ENCODE measurements around the gene NFIX. TPM values are rescaled to one million over a fixed set of nuclear protein-coding genes. Genes with fewer than 3 reads are reported as not detected.

Gene NFIX
- total and polyA plus RNA-seq, 2 donors from 2014 or later, result 4.3 to 65.0 TPM

GRCh38 chr19:13117176-13117771 is 122.0 kb downstream of the NFIX start:
- DNase-seq (no peak), FAIRE-seq (no peak)
- intact Hi-C loops (cut with DNase I), result no loop called here
- Histone ChIP-seq H3K4me1 (ENCODE audit: control insufficient read depth in 2 of 3, insufficient read depth in 2 of 3, low read depth in 1 of 3, low read length in 3 of 3) (peaks cover 2 to 34% (median 14%) of the 10 kb centered on the region in 3 donors), H3K4me3 (ENCODE audit: low read length in 3 of 3) (peak overlapping the region; percentile 91 to 98 (median 93)), H3K9ac (ENCODE audit: low read length in 3 of 3) (peak overlapping the region in 2 of 3 donors; percentile 71 to 84), H3K36me3 (ENCODE audit: control insufficient read depth in 2 of 3, insufficient read depth in 3 of 3, low read length in 3 of 3) (peaks cover 0 to 2% (median 0%) of the 10 kb centered on the region in 3 donors), H3K9me3 (ENCODE audit: control insufficient read depth in 2 of 3, insufficient read depth in 1 of 3, low read length in 3 of 3) (no peaks in the 10 kb centered on the region), H3K27me3 (ENCODE audit: control insufficient read depth, insufficient read depth, low read length) (no peaks in the 10 kb centered on the region), H3K27ac (ENCODE audit: low read depth in 2 of 2, low read length in 2 of 2) (peak overlapping the region; percentile 3 to 39)
- no peak for TF ChIP-seq CTCF (IDR thresholded peaks at IDR 0.05; ENCODE audit: borderline replicate concordance, extremely low read depth, insufficient read depth)

DNA sequence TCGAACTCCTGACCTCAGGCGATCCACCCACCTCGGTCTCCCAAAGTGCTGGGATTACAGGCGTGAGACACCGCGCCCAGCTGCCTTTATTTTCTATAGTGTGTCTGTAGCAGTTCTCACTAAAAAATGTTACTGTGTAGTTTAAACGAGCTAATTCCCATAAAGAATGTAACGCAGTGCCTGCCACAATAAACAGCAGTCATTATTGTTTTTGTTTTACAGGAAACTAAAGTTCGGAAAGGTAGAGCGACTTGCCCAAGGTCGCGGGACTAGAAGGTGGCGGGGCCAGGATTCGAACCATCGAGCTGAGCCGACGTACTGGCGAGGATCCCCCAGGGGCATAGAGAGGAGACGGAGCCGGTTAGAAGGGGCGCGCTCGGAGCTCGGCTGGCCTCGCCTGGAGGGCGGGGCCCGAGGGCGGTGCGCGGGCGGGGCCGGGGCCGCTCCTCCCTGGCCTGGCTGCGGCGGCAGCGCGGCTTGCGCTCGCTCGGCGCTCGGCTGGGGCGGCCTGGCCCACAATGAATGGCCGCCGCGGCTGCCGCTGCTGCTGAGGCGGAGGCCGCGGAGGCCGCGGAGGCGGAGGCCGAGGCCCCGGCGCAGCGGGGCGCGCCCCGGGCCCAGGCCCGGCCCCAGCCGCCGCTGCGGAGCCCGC is 122.6 kb downstream of the NFIX start, which contains the start of gene NACC1:
NACC1 (plus strand) TSS at position 493 of the 652 bp plus-strand sequence. CDS start 16,944 bp downstream, outside the sequence.
- intact Hi-C loops (cut with DNase I), result no loop called here
- Histone ChIP-seq H3K9me3 (ENCODE audit: control insufficient read depth in 2 of 3, insufficient read depth in 1 of 3, low read length in 3 of 3) (no peaks in the 10 kb centered on the region), H3K4me1 (ENCODE audit: control insufficient read depth in 2 of 3, insufficient read depth in 2 of 3, low read depth in 1 of 3, low read length in 3 of 3) (peaks cover 2 to 34% (median 14%) of the 10 kb centered on the region in 3 donors), H3K4me3 (ENCODE audit: low read length in 3 of 3) (peak within 1 kb of the TSS; percentile 60 to 98 (median 91)), H3K27me3 (ENCODE audit: control insufficient read depth, insufficient read depth, low read length) (no peaks in the 10 kb centered on the region), H3K9ac (ENCODE audit: low read length in 3 of 3) (peak within 1 kb of the TSS; percentile 22 to 84 (median 27)), H3K36me3 (ENCODE audit: control insufficient read depth in 2 of 3, insufficient read depth in 3 of 3, low read length in 3 of 3) (no peaks in the 10 kb centered on the region), H3K27ac (ENCODE audit: low read depth in 2 of 2, low read length in 2 of 2) (peak within 1 kb of the TSS; percentile 23 to 39)
- DNase-seq, result peak; percentile 92 to 96 (median 93)
- no peak for FAIRE-seq
- no peak for TF ChIP-seq CTCF (IDR thresholded peaks at IDR 0.05; ENCODE audit: borderline replicate concordance, extremely low read depth, insufficient read depth)

DNA sequence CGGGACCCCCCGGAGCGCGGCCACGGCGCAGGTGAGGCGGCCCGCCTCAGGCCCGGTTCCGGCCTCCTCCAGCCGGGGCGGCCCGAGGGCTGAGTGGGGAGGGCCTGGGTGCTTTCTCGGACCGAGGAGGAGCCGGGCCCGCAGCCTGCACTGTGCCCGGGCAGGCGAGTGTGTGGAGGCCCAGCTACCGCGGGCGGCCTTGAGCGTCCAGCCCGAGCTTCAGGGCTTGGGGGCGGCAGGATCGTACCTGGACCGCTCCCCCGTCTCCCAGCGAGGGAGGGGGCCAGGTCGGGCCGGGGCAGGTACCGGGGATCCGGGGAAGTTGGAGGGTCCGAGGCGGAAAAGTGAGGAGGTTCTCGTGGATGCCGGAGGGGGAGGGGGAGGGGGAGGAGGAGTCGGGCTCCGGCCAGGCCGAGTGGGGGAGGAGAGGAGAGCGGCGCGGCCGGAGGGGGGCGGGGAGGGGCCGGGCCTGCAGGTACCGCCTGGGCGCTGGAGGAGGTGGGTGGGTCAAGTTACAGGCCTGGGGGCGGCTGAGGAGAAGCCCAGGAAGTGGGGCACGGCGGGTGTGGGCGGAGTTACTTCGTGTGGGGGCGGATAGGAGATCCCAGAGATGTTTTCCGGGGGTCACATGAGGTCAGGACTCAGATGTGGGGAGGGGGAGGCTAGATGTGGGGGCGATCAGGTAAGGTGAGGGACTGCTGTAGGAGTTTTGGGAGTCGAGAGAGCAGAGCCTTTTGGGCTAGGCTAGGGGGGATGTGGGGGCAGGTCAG is 123.3 kb downstream of the NFIX start:
- peak; percentile 90 to 96 (median 90) for DNase-seq
- TF ChIP-seq CTCF (IDR thresholded peaks at IDR 0.05; ENCODE audit: borderline replicate concordance, extremely low read depth, insufficient read depth), result no peak
- Histone ChIP-seq H3K4me1 (ENCODE audit: control insufficient read depth in 2 of 3, insufficient read depth in 2 of 3, low read depth in 1 of 3, low read length in 3 of 3) (peaks cover 2 to 34% (median 14%) of the 10 kb centered on the region in 3 donors), H3K27me3 (ENCODE audit: control insufficient read depth, insufficient read depth, low read length) (no peaks in the 10 kb centered on the region), H3K27ac (ENCODE audit: low read depth in 2 of 2, low read length in 2 of 2) (peak overlapping the region in 1 of 2 donors; percentile 23), H3K9me3 (ENCODE audit: control insufficient read depth in 2 of 3, insufficient read depth in 1 of 3, low read length in 3 of 3) (no peaks in the 10 kb centered on the region), H3K36me3 (ENCODE audit: control insufficient read depth in 2 of 3, insufficient read depth in 3 of 3, low read length in 3 of 3) (no peaks in the 10 kb centered on the region), H3K9ac (ENCODE audit: low read length in 3 of 3) (peak overlapping the region in 2 of 3 donors; percentile 22 to 59), H3K4me3 (ENCODE audit: low read length in 3 of 3) (peak overlapping the region; percentile 53 to 64 (median 53))
- FAIRE-seq, result no peak
- intact Hi-C loops (cut with DNase I), result no loop called here
